AG09309 (cell line): ENCODE measurements around the gene ANKRD22.
A peak's percentile ranks its signal among the peaks of the same experiment; 100 is the strongest.

Source experiments
- DNase-seq: peaks from one replicate; pipeline ENCODE4 v3.0.0-alpha.2; 2010; ENCODE audit warnings: low read depth
- H3K4me3 ChIP-seq: 2 replicates; pipeline ENCODE4 v1.5.1; 2011; ENCODE audit warnings: mild to moderate bottlenecking, low read depth, low read length, moderate library complexity; ENCODE audit not compliant: control insufficient read depth
- CTCF ChIP-seq: IDR thresholded peaks from 2 replicates; pipeline ENCODE4 v1.5.1; 2011; ENCODE audit warnings: mild to moderate bottlenecking, low read depth, low read length, inconsistent platforms; ENCODE audit not compliant: insufficient read depth, control insufficient read depth; ENCODE audit errors: missing control alignments

Gene ANKRD22

GRCh38 chr10:88820748-88821401 lies 30.8 kb downstream of the ANKRD22 start:
- no peak overlapping the region for H3K4me3 ChIP-seq
- peak; percentile 69 for DNase-seq
- no peak for TF ChIP-seq CTCF

- peak; percentile 40 for DNase-seq
- no peak for TF ChIP-seq CTCF
- no peak overlapping the region for H3K4me3 ChIP-seq
Observed at GRCh38 chr10:88819290-88819689, 32.4 kb downstream of the ANKRD22 start.

- TF ChIP-seq CTCF: no peak
- no peak for DNase-seq
- H3K4me3 ChIP-seq: no peak overlapping the region
Observed at GRCh38 chr10:88813200-88813599, 38.4 kb downstream of the ANKRD22 start.

GRCh38 chr10:88810196-88810961 lies 41.3 kb downstream of the ANKRD22 start:
- TF ChIP-seq CTCF: peak; percentile 85
- no peak overlapping the region for H3K4me3 ChIP-seq
- peak; percentile 49 for DNase-seq

GRCh38 chr10:88809621-88810020 lies 42.0 kb downstream of the ANKRD22 start:
- H3K4me3 ChIP-seq: no peak overlapping the region
- TF ChIP-seq CTCF: no peak
- DNase-seq: no peak

- no peak for DNase-seq
- H3K4me3 ChIP-seq: no peak overlapping the region
Observed at GRCh38 chr10:88805924-88806323, 45.7 kb downstream of the ANKRD22 start.

More at GRCh38 chr10:88805924-88806323, 45.7 kb downstream of the ANKRD22 start:
- TF ChIP-seq CTCF: no peak
